ENCODE data around the gene CCDC186.

- TF ChIP-seq CTCF (IDR thresholded peaks at IDR 0.05; ENCODE audit: insufficient read depth, low read depth, low read length) (no peak), EZH2 (IDR thresholded peaks at IDR 0.05; ENCODE audit: insufficient read depth, low read length) (no peak)
These were observed 5.5 kb downstream of the CCDC186 start for GRCh38 chr10:114168450-114169009.
